ENCODE results near the gene APC. TPM values are rescaled to one million over a fixed set of nuclear protein-coding genes. Genes with fewer than 3 reads are reported as not detected.

APC gene
- total and polyA plus RNA-seq, 2 donors (not counting 1 experiment from before 2014, with no cell fraction given): 8.1 to 55.8 TPM

DNA sequence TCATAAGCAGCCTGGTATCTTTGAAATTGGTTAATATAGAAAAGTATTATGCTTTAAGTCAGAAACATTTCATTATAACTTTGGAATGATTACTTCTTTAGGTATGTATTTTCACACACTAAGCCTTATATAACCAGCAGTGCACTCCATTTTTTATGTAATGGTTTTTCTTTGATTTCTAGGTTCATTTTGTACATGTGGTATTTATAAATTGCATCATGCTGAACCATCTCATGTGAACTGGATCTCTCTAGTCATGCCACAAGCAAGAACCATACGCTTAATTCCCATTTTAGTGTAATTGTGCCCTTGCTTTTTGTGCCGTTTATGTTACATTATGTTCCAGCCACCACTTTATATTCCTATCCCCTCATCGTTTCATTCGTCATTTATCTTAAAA is 84.8 kb downstream of the APC start:
- intact Hi-C loops (cut with micrococcal nuclease): loop anchor here (5.0 kb wide), 1 partner anchor 35 kb away; no protein-coding TSS in a partner anchor
- no peak for TF ChIP-seq EZH2 (IDR thresholded peaks at IDR 0.05; ENCODE audit: borderline replicate concordance, insufficient read depth, low read depth, low read length, poor library complexity, severe bottlenecking)
- TF ChIP-seq, protein P1, sequence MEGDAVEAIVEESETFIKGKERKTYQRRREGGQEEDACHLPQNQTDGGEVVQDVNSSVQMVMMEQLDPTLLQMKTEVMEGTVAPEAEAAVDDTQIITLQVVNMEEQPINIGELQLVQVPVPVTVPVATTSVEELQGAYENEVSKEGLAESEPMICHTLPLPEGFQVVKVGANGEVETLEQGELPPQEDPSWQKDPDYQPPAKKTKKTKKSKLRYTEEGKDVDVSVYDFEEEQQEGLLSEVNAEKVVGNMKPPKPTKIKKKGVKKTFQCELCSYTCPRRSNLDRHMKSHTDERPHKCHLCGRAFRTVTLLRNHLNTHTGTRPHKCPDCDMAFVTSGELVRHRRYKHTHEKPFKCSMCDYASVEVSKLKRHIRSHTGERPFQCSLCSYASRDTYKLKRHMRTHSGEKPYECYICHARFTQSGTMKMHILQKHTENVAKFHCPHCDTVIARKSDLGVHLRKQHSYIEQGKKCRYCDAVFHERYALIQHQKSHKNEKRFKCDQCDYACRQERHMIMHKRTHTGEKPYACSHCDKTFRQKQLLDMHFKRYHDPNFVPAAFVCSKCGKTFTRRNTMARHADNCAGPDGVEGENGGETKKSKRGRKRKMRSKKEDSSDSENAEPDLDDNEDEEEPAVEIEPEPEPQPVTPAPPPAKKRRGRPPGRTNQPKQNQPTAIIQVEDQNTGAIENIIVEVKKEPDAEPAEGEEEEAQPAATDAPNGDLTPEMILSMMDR (IDR thresholded peaks at IDR 0.05): no peak
- Histone ChIP-seq H3K4me3 (ENCODE audit: control extremely low read depth in 1 of 5, extremely low read depth in 1 of 5, insufficient read depth in 1 of 5, low read depth in 2 of 5, low read length in 4 of 5) (no peak overlapping the region), H3K9me3 (ENCODE audit: control extremely low read depth in 1 of 3, control insufficient read depth in 2 of 3, insufficient read depth in 1 of 3, low read length in 2 of 3) (no peaks in the 10 kb centered on the region), H3K9ac (ENCODE audit: low read length) (no peak overlapping the region), H3K4me2 (replicated peaks; ENCODE audit: low read depth, low read length, poor library complexity, severe bottlenecking) (no peak overlapping the region), H3K27me3 (replicated peaks in 1 of 4; ENCODE audit: control extremely low read depth in 1 of 4, control insufficient read depth in 3 of 4, insufficient read depth in 4 of 4, low read length in 3 of 4) (no peaks in the 10 kb centered on the region), H3K79me2 (ENCODE audit: control insufficient read depth, insufficient read depth, low read length) (no peaks in the 10 kb centered on the region), H3K27ac (ENCODE audit: low read length in 2 of 2) (no peak overlapping the region), H4K20me1 (ENCODE audit: control insufficient read depth, insufficient read depth, low read length, poor library complexity, severe bottlenecking) (no peaks in the 10 kb centered on the region), H3K4me1 (ENCODE audit: control insufficient read depth in 2 of 2, insufficient read depth in 2 of 2, low read length in 2 of 2) (peaks cover 0 to 5% of the 10 kb centered on the region in 2 donors), H2AFZ (ENCODE audit: insufficient read depth, low read depth, low read length, poor library complexity, severe bottlenecking) (no peak overlapping the region), H3K36me3 (replicated peaks in 1 of 2; ENCODE audit: control extremely low read depth in 1 of 2, control insufficient read depth in 1 of 2, extremely low read depth in 1 of 2, insufficient read depth in 2 of 2, low read length in 1 of 2) (peaks cover 4 to 53% of the 10 kb centered on the region in 2 experiments)
- Mint-ChIP-seq H3K27me3 (no peaks in the 10 kb centered on the region), H3K9me3 (ENCODE audit: insufficient read depth) (no peaks in the 10 kb centered on the region), H3K4me1 (peaks cover 17% of the 10 kb centered on the region), H3K27ac (no peak overlapping the region), H3K4me3 (no peak overlapping the region)
- ChIA-PET POLR2A (no interaction called here), CTCF (interaction anchor here (0.6 kb wide), 1 partner anchor 171 kb away, joined by 3 read pairs; no protein-coding TSS in a partner anchor)
- no peak for ATAC-seq (ENCODE audit: low read depth)
- WGBS (ENCODE audit: insufficient coverage): 50% methylated on average over 2 of the region's 4 CpGs
- DNase-seq: no peak

DNA sequence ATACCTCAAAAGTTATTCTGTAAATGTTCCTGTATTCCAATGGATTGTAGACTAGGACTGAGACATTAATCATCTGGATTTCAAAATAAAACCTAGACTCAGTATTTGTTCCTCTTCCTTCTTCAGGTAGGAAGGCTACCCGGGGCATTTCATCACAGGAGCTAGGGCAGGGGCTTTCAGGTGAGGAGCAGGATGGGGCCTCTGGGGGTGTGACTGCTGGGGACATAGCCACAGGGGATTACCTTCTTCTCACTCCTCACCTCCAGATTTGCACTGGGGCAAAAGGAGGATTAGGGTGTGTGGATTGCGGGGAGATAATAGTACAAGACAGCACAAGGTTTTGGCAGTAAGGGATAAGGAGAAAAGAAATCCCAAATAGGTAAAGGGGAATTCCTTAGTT is 85.5 kb downstream of the APC start:
- Histone ChIP-seq H3K9ac (ENCODE audit: low read length) (no peak overlapping the region), H3K36me3 (replicated peaks in 1 of 2; ENCODE audit: control extremely low read depth in 1 of 2, control insufficient read depth in 1 of 2, extremely low read depth in 1 of 2, insufficient read depth in 2 of 2, low read length in 1 of 2) (peaks cover 4 to 57% of the 10 kb centered on the region in 2 experiments), H3K79me2 (ENCODE audit: control insufficient read depth, insufficient read depth, low read length) (no peaks in the 10 kb centered on the region), H2AFZ (ENCODE audit: insufficient read depth, low read depth, low read length, poor library complexity, severe bottlenecking) (no peak overlapping the region), H3K9me3 (ENCODE audit: control extremely low read depth in 1 of 3, control insufficient read depth in 2 of 3, insufficient read depth in 1 of 3, low read length in 2 of 3) (no peaks in the 10 kb centered on the region), H3K27ac (ENCODE audit: low read length in 2 of 2) (peak overlapping the region in 1 of 2 donors; percentile 42), H4K20me1 (ENCODE audit: control insufficient read depth, insufficient read depth, low read length, poor library complexity, severe bottlenecking) (no peaks in the 10 kb centered on the region), H3K4me2 (replicated peaks; ENCODE audit: low read depth, low read length, poor library complexity, severe bottlenecking) (no peak overlapping the region), H3K27me3 (replicated peaks in 1 of 4; ENCODE audit: control extremely low read depth in 1 of 4, control insufficient read depth in 3 of 4, insufficient read depth in 4 of 4, low read length in 3 of 4) (no peaks in the 10 kb centered on the region), H3K4me3 (ENCODE audit: control extremely low read depth in 1 of 5, extremely low read depth in 1 of 5, insufficient read depth in 1 of 5, low read depth in 2 of 5, low read length in 4 of 5) (no peak overlapping the region), H3K4me1 (ENCODE audit: control insufficient read depth in 2 of 2, insufficient read depth in 2 of 2, low read length in 2 of 2) (peaks cover 0 to 5% of the 10 kb centered on the region in 2 donors)
- DNase-seq (no peak), ATAC-seq (ENCODE audit: low read depth) (no peak)
- H3K4me1 Mint-ChIP-seq: peaks cover 17% of the 10 kb centered on the region
- ChIA-PET CTCF (no interaction called here), POLR2A (no interaction called here)
- no peak for TF ChIP-seq EZH2 (IDR thresholded peaks at IDR 0.05; ENCODE audit: borderline replicate concordance, insufficient read depth, low read depth, low read length, poor library complexity, severe bottlenecking)
- TF ChIP-seq, protein P1 (IDR thresholded peaks at IDR 0.05): no peak
- no peaks in the 10 kb centered on the region for H3K27me3 Mint-ChIP-seq
- peak overlapping the region; percentile 47 for H3K27ac Mint-ChIP-seq
- WGBS (ENCODE audit: insufficient coverage): 100% methylated on average over 1 of the region's 2 CpGs
- H3K9me3 Mint-ChIP-seq (ENCODE audit: insufficient read depth): no peaks in the 10 kb centered on the region
- intact Hi-C loops (cut with micrococcal nuclease): loop anchor here (5.0 kb wide), 1 partner anchor 36 kb away; no protein-coding TSS in a partner anchor
- H3K4me3 Mint-ChIP-seq: no peak overlapping the region

Data from B cell (primary cell).